Measurements from ENCODE around the gene TRIM41. TPM values are rescaled to one million over a fixed set of nuclear protein-coding genes. Genes with fewer than 3 reads are reported as not detected.
A peak's percentile ranks its signal among the peaks of the same experiment; 100 is the strongest.

The TRIM41 gene
- total and polyA plus RNA-seq, 2 of the 13 experiments (the other 11 are each of a cell fraction or from before 2014, with no cell fraction given): 10.2 to 16.7 TPM

DNA sequence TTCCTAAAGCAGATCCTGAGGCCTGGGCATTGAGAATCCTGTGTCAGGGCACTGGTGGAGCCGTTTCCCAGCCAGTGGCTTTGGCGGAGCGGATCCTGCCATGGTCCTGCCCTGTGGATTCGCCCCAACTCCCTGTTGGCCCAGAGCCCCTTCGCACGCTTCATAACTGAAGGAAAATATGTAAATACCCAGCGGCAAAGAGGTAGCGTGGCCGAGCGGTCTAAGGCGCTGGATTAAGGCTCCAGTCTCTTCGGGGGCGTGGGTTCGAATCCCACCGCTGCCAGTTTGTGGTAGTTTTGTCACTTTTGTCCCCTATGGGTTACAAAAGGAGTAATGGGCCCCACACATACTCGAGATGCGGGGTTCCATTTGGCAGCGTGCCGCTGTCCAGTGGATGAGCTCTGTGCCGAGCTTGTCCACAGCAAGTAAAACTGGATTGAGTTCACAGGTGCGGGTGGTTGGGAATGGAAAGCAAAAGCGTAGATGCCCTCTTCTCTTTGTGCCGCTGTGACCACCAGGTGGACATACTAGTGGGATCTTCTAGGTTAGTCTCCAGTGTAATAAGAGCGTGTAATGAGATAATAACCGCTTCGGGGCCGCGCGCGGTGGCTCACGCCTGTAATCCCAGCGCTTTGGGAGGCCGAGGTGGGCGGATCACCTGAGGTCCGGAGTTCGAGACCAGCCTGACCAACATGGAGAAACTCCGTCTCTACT, 35.4 kb upstream of the TRIM41 start (continued):
- TF ChIP-seq ZBTB20 (CRISPR knock-in tag; IDR thresholded peaks at IDR 0.05; ENCODE audit: borderline replicate concordance, low read depth) (peak; percentile 77; the same call in 1 of the 2 replicates), TBX3 (IDR thresholded peaks at IDR 0.05; ENCODE audit: borderline replicate concordance) (no peak), DNMT3B (CRISPR knock-in tag; conservative IDR thresholded peaks at IDR 0.05) (0 out of 2 replicates have a peak, but pooled peaks have one; percentile 20), GLI4 (CRISPR knock-in tag; IDR thresholded peaks at IDR 0.05; ENCODE audit: borderline replicate concordance) (0 out of 2 replicates have a peak, but pooled peaks have one; percentile 77), DPF2 (CRISPR knock-in tag; IDR thresholded peaks at IDR 0.05; ENCODE audit: borderline replicate concordance, low read depth) (no peak), ZNF484 (CRISPR knock-in tag; IDR thresholded peaks at IDR 0.05; ENCODE audit: borderline replicate concordance, low read depth) (no peak), KDM5A (IDR thresholded peaks at IDR 0.05; ENCODE audit: borderline replicate concordance, low read length) (peak; percentile 9; the same call in 1 of the 2 replicates), BCL6 (CRISPR knock-in tag; IDR thresholded peaks at IDR 0.05) (peak; percentile 14; the same call in 1 of the 2 replicates), ZNF567 (CRISPR knock-in tag; IDR thresholded peaks at IDR 0.05; ENCODE audit: borderline replicate concordance) (no peak), KLF11 (CRISPR knock-in tag; IDR thresholded peaks at IDR 0.05) (peak; percentile 72; the same call in 1 of the 2 replicates), ZNF281 (CRISPR knock-in tag; IDR thresholded peaks at IDR 0.05; ENCODE audit: borderline replicate concordance) (no peak), RFXANK (CRISPR knock-in tag; IDR thresholded peaks at IDR 0.05) (0 out of 2 replicates have a peak, but pooled peaks have one; percentile 32), ZNF318 (CRISPR knock-in tag; IDR thresholded peaks at IDR 0.05) (0 out of 2 replicates have a peak, but pooled peaks have one; percentile 61), SRSF1 (optimal IDR thresholded peaks at IDR 0.05; ENCODE audit: low read depth, low read length) (no peak)
- TF ChIP-seq, protein P1, sequence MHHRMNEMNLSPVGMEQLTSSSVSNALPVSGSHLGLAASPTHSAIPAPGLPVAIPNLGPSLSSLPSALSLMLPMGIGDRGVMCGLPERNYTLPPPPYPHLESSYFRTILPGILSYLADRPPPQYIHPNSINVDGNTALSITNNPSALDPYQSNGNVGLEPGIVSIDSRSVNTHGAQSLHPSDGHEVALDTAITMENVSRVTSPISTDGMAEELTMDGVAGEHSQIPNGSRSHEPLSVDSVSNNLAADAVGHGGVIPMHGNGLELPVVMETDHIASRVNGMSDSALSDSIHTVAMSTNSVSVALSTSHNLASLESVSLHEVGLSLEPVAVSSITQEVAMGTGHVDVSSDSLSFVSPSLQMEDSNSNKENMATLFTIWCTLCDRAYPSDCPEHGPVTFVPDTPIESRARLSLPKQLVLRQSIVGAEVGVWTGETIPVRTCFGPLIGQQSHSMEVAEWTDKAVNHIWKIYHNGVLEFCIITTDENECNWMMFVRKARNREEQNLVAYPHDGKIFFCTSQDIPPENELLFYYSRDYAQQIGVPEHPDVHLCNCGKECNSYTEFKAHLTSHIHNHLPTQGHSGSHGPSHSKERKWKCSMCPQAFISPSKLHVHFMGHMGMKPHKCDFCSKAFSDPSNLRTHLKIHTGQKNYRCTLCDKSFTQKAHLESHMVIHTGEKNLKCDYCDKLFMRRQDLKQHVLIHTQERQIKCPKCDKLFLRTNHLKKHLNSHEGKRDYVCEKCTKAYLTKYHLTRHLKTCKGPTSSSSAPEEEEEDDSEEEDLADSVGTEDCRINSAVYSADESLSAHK (CRISPR knock-in tag; IDR thresholded peaks at IDR 0.05; ENCODE audit: borderline replicate concordance): peak; percentile 79; the same call in 1 of the 2 replicates
